GM19035 (cell line): ENCODE results near the gene RAC3.

Experiments used
- ATAC-seq: cut with Tn5 transposase; IDR thresholded peaks from one replicate; pipeline ENCODE4 v1.9.1; 2021; ENCODE audit not compliant: unreplicated experiment

The RAC3 gene

DNA sequence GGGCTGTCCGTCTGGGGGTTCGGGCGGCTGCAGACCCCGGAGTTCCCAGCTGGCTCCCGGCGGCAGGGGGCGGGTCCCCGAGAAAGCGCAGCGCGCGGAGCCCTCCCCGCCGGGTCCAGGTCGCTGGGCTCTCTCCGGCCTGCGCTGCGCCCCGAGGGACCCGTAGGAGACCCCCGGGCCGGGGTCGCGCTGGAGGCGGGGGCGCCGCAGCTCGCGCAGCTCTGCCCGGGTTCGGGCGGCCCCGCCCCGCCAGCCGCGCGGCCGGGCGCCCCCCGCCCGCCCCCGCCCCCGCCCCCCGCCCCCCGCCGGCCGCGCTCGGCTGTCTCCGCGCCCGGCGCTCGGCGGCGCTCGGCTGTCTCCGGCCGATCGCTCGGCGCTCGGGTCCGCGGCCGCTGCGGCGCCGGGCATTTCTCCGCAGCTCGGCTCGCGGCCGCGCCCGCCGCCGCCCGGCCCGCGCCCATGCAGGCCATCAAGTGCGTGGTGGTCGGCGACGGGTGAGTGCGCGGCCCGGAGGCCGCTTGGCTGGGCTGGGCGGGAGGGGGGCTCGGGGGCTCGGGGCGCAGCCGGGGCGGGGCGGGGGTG is at the start of gene RAC3:
Gene RAC3 (plus strand): TSS at position 376 of the 582 bp plus-strand sequence. CDS start 84 bp downstream, at position 460.
- no peak for ATAC-seq

DNA sequence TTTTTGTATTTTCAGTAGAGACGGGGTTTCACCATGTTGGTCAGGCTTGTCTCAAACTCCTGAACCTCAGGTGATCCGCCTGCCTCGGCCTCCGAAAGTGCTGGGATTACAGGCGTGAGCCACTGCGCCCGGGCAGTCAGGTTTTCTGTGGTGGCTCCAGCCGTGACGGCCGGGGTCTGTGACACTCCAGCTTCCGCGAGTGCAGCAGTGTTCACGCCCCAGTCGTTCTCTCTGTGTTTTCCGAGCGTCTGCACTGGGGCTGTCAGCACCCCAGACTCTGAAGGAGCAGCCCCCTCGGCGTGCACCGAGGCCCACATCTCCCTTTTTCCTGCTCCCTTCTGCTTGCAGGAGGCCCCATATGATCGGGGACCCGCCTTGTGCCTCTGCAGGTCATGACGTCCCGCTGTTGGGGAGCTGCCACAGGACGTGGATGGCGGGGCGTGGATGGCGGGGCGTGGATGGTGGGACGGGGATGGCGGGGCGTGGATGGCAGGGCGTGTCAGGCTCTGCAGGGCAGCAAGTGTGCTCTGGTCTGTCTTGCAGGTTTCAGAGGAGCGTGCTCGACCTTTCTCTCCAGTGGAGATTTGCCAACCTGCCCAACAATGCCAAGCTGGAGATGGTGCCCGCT is 48.4 kb upstream of the RAC3 start:
- ATAC-seq: no peak

DNA sequence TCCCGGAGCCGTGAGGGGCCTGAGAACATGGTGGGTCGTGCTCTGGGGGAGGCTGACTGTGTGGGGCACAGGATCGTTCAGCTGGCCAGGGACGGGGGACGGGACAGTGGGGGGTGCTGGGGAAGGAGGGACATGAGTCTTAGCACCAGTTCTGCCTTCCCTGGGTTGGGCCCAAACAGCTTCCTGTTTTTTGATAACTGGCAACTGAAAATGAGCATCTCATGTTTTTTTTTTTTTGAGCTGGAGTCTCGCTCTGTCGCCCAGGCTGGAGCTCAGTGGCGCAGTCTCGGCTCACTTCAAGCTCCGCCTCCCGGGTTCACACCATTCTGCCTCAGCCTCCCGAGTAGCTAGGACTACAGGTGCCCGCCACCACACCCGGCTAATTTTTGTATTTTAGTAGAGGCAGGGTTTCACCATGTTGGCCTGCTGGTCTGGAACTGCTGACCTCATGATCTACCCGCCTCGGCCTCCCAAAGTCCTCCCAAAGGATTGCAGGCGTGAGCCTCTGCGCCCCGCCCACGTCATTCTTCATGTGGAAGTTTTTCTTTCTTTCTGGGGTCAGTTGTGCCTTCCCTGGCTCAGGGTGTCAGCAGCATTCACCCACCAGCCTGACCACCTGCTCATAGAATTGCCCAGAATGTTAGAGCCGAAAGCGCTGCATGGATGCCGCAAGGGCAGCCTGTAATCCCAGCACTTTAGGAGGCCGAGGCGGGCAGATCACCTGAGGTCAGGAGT is 47.7 kb upstream of the RAC3 start:
- no peak for ATAC-seq

DNA sequence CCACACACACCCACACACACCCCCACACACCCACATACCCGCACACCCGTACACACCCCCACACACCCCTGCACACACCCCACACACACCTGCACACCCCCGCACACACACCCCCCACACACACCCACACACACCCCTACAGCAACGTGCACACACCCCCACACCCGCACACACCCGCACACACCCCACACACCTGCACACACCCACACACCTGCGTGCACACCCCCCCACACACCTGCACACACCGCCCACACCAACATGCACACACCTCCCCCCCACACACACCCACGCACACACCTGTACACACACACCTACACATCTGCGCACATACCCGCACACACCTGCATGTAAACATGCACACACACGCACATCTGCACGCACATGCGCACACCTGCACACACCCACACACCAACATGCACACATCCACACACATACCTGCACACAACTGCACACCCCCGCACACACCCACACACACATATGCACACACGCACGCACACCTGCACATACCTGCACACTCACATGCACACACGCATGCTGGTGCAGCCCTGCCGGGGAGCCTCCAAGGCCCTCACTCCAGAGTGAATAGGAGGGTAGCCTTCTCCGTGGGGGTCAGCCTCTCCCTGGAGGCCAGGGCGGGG is 46.6 kb upstream of the RAC3 start:
- ATAC-seq: no peak

DNA sequence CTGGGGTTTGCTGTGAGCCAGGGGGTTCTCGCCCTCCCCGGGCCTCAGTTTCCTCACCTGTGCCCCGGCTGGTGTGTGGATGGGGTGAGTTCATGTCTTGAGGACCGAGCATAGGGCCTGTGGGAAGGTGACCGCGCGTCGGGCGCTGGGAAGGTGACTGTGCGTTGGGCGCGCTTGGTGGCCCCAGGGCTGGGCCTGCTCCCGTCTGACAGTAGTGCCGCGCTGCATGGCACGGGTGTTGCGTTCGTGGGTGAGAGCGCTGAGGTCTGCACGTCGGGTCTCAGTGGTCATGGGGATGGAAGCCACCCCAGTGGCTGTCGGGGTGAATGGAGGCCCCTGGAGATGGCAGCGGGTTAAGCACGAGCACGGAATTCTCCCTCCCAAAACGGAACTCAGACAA is 44.9 kb upstream of the RAC3 start:
- ATAC-seq: no peak

DNA sequence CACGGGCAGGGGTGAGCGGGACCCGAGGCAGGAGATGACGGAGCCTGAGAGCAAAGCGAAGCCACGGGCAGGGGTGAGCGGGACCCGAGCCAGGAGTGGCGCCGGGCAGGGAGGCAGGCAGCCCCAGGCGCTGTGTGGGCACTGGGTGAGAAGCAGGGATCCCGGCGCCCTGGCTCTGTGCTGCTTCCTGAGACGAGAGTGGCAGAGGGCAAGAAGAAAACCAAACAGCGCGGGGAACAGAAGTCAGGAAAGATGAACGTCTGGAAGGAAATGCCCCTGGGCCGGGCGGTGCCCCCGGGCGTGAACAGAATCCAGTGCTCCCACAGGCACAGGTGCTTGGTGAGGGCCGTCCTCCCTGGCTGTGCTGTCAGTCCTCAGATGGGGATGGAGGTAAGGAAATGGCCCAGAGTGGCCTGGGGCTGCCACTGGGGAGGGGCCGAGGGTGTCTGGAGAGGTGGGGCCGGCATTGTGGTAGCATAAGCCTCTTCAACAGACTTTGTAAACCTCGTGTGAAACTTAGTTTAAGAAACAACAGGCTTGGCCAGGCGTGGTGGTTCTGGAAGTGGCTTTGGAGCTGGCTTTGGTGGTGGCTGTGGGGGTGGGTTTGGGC is 44.2 kb upstream of the RAC3 start:
- ATAC-seq: no peak

DNA sequence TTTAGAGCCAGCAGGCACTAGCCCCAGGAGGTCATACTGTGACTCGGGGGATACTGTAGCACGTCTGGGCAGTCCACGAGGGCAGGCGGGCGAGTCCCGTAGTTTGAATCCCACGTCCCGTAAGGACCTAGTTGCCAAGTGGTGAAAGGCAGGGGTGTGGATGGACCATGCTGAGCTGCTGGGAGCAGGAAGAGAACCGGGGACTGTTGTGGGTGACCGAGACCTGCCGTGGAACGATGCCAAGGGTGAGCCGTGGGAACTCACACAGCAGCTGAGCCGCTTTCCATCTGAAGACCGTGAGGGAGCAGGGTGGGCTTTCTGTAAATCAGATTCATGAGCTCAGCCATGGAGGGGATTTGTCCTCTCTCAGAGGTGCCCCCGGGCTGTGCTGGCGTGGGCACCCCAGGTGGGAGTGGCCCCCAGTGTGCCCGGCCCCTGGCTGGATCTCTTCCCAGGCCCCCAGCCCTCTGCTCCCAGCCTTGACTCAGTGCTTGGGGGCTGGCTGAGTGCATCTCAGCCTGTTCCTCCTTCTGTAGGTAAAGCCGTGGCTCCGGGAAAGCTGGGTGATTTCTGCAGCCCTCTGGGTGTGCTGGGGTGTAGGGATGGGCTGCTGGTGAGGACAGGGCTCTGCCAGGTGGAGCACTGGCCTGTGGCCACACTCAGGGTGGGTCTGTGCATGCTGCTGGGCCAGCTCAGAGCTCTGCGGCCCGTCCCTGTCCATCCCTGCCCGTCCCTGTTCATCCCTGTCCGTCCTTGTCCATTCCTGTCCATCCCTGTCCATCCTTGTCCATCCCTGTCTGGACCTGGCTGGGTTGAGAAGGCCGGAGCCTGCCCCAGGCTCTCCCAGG is 40.4 kb upstream of the RAC3 start:
- ATAC-seq: no peak

DNA sequence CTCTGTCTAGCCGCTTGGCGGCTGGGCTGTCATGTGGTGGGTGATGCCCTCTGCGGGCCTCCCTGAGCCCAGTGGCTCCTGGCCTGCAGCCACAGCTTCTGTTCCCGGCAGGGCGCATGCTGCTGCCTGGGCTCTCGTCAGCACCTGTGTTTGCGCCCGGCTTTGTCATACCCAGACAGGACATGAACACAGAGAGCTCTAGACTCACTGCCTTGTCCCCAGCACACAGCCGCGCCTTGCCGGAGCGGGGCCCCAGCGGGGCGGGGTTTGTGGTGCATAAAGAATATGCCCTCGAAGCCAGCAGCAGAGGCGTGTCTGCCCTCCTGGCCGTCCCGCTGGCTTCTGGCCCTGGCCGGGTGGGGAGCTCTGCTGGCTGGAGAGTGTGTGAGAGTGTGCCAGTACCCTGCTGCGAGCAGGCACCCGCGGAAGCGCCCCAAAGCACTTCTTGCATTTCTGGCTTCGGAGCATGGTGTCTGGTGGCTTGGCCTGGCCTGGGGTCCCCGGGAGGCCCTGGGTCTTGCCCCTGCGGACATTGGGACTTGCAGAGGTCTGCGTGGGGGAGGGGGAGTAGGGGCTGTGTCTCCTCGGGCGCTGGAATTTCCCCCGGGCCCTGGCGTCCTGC is 39.7 kb upstream of the RAC3 start:
- no peak for ATAC-seq

DNA sequence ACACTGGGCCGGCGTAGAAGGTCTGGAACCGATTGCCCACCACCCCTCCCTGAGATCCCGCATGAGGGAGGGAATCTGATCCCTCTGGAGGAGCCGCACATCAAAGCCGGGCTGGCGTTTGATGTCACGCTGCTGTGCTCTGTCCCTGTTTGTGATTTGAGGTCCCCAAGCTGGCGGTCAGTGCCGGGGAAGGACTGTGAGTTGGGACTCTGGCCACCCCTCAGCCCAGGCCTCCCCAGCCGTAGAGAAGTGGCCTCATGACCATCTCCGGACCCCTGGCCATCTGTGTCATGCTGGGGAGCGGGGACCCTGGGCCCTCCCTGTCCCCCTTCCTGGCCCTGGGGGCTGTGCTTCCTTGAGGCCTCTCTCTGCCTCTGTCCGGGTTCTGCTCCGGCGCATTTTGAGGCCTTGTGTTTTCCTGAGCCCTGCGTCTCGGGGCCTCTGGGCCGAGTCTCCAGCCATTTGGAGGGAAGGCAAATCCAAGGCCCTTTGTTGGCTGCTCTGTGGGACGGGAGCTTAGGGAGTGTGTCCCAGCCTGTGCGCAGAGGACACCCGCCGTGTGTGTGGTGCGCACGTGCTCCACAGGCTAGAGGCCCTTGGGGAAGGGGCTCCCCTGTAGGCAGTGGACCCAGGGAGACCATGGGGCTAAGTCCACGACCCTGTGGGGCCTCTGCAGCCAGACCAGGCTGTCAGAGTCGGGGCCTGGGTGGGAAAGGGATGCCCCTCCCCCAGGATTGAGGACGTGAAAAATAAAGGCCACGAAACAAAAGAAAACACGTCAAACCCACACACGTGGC is 39.0 kb upstream of the RAC3 start:
- no peak for ATAC-seq

DNA sequence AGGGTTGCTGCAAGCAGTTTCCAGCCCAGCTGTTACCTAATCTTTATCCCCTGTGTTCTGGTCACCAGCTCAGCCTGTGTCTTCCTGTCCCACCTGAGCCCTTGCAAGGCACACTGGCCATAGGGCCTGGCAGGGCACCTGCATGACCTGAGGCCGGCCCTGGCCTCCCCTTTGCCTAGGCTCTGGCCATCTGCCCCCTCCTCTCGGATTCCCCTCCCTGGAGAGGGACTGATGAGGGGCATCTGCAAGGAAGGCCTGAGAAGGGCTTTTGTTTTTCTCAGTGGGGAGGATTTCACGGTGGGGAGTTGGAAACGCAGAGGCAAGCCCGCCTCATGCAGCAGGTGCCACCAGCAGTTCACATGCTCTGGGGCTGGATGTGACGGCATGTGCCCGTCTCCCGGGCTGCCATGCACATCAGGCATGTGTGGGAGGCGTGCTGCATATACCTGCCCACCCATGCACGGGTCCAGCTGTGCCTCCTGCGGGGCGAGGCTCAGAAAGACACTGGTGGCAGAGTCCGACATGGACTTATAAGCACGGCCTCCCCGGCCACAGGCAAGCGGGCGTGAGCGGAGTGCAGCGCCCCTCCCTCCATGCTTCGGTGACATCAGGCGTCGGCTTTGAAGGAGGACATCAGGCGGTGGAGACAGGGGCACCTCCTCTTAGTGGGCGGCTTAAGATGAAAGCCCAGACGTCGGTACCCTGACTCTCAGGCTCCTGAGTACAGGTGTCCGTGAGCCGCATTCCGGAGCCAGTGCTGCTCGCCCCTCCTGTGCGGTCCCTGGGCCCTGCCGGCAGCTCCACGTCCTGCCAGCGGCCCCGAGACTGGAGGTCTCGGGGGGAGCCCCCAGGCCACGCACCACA is 37.5 kb upstream of the RAC3 start:
- no peak for ATAC-seq

DNA sequence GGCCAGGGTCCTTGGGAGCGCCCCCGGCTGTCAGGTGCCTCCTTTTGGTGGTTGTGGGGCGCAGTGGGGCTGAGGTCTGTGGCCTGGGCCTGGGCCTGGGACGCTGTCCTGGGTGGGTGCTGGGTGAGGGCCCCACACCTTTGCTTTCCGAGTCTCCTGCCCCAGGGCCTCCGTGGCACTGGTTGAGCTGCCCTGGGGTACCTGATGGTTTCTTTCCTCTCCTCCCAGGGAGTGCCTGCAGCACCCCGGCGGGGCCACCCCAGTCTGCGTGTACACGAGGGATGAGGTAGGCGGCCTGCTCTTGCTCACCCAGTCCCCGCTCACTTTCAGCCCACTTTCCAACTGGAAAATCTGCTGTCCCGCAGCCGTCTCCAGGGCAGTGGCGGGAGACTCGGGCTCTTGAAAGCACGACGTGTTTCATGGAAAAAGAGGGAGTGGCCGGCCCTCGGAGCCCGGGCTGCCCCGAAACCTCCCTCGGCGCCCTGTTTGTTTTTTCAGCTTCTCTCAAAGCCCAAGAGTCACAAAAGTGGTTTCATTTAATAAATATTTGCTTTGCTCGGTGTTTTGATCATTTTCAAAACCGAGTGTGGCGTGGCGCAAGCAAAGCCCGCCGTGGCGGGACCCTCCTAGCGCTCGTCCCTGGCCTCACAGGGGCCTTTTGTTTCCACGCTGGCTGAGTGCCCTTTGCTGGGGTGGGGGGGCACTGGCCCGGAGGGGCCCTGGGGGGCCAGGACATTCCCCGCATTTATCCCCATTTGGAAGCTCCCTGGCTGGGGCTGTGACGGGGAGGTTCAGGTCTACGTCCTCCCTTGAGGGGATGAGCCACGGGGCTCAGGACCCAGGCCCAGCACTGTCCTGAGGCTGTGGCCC is 36.6 kb upstream of the RAC3 start:
- ATAC-seq: no peak

DNA sequence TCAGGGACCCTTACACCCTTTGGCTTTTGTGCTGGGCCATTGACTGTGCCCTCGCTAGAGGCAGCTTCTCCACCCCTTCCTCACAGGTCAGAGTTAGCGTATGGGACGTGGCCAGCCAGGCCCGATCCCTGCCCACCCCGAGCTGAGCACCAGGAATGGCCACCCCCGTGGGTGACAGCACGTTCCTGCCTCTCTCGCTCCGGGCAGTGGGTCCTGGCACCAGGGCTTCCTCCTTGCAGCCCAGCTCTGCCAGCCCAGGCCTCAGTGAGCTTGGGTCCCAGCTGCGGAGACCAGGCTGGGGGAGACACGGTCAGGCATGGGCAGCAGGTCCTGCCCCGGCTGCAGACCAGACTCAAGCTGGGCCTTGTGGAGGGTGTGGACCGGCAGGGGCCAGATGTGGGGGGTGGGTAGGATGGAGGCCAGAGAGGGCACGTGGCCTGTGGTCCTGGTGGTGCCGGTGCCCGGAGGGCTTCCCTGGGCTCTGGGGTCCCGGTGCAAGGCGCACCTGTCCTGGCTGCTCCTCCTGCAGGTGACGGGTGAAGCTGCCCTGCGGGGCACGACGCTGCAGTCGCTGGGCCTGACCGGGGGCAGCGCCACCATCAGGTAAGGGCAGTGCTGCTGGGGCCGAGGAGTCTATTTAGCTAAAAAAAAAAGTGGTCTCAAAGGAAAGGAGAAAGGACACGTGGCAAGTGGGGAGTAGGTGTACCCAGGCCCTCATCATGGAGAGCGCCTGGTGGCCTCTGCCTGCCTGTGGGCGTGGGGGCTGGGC is 35.8 kb upstream of the RAC3 start:
- ATAC-seq: no peak

DNA sequence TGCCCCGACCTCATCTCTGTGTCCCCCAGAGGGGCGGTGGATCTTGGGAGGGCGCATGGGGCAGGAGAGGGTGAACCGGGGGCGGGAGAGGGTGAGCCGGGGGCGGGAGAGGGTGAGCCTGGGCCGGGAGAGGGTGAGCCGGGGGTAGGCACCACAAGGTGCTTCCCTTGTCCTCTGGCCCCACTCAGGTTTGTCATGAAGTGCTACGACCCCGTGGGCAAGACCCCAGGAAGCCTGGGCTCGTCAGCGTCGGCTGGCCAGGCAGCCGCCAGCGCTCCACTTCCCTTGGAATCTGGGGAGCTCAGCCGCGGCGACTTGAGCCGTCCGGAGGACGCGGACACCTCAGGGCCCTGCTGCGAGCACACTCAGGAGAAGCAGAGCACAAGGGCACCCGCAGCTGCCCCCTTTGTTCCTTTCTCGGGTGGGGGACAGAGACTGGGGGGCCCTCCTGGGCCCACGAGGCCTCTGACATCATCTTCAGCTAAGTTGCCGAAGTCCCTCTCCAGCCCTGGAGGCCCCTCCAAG is 35.2 kb upstream of the RAC3 start:
- ATAC-seq: no peak

DNA sequence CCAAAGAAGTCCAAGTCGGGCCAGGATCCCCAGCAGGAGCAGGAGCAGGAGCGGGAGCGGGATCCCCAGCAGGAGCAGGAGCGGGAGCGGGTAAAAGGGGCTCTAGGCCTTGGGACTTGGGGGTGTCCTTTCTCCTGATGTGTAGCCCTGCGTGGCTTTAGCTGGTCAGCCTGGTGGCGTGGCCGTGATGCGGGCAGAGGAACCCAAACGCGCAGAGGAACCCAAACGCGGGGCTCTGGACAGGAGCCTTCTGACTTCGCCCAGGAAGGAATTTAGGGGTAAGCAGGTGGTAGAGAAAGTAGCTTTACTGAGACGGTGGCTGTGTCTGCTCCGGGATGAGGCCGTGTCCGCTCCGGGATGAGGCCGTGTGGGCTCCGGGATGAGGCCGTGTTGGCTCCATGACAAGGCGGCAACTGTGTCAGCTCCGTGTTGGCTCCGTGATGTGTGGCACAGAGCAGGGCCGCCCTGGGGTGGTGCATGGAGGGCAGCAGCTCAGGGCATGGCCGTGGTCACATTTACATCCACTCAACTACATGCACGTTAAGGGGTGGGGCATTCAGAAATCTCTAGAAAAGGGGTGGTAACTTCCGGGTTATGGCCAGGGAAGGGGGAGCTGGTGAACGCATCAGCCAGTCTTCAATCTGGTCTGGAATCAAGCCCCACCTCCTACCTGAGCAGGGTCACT is 34.6 kb upstream of the RAC3 start:
- ATAC-seq: no peak

DNA sequence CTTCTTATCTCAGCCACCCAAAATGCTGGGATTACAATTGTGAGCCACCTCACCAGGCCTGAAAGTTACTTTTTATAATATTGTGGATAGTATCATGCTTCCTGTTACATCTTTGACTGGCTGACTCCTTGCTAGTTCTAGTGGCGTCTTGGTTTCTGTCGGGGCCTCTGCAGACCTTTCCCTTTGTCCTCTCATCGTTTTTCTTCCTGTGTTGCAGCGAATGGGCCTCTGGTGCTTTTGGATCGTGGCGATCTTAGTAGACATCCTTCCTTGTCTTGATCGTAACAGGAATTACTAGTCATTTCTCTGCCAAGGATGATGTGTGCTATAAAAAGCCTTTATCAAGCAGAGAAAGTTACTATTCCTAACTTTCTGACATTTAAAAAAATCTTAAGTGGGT is 33.3 kb upstream of the RAC3 start:
- ATAC-seq: no peak
